DND-41 (cell line): Measurements from ENCODE around the gene MRPS14.

Experiments used
- ATAC-seq: fragments of 200-7000 bp; cut with Tn5 transposase; 3 replicates; pipeline ENCODE4 v1.9.1; 2021; ENCODE audit warnings: low read depth; ENCODE audit not compliant: insufficient read depth
- DNase-seq: peaks from one replicate; pipeline ENCODE4 v3.0.0-alpha.2; 2020
- H2AFZ ChIP-seq: 2 replicates; pipeline ENCODE4 v1.6.0; 2012; ENCODE audit warnings: low read depth, low read length
- H3K27ac ChIP-seq: 2 replicates; pipeline ENCODE4 v1.5.1; 2012; ENCODE audit warnings: low read length, inconsistent platforms
- H3K27me3 ChIP-seq: fragments of 200-600 bp; sonication (generic); 2 replicates; pipeline ENCODE4 v1.6.0; 2012; ENCODE audit warnings: low read length, mild to moderate bottlenecking, inconsistent platforms; ENCODE audit not compliant: insufficient read depth, poor library complexity
- H3K36me3 ChIP-seq: 2 replicates; pipeline ENCODE4 v1.5.1; 2012; ENCODE audit warnings: low read length, inconsistent platforms; ENCODE audit not compliant: insufficient read depth
- H3K4me1 ChIP-seq: 2 replicates; pipeline ENCODE4 v1.5.1; 2012; ENCODE audit warnings: mild to moderate bottlenecking, low read length; ENCODE audit not compliant: insufficient read depth
- H3K4me2 ChIP-seq: 2 replicates; pipeline ENCODE4 v1.6.0; 2012; ENCODE audit warnings: mild to moderate bottlenecking, moderate library complexity, low read length, inconsistent platforms; ENCODE audit not compliant: insufficient read depth
- H3K4me3 ChIP-seq, 2 experiments: fragments of 200-600 bp in 1 of 2; shearing (Covaris generic) in 1 of 2; 2 replicates each; pipeline ENCODE4 v1.5.1; 2012 to 2016; ENCODE audit warnings: inconsistent platforms in 2 of 2, low read length in 2 of 2, mild to moderate bottlenecking in 2 of 2, low read depth in 1 of 2, moderate library complexity in 1 of 2
- H3K79me2 ChIP-seq: 2 replicates; pipeline ENCODE4 v1.6.0; 2012; ENCODE audit warnings: low read length, inconsistent platforms; ENCODE audit not compliant: insufficient read depth
- H3K9ac ChIP-seq: 2 replicates; pipeline ENCODE4 v1.6.0; 2012; ENCODE audit warnings: low read depth, mild to moderate bottlenecking, inconsistent platforms, low read length, moderate library complexity
- H3K9me3 ChIP-seq: 2 replicates; pipeline ENCODE4 v1.5.1; 2012; ENCODE audit warnings: low read length, moderate library complexity, mild to moderate bottlenecking, inconsistent platforms; ENCODE audit not compliant: insufficient read depth, severe bottlenecking
- H4K20me1 ChIP-seq: 2 replicates; pipeline ENCODE4 v1.6.0; 2012; ENCODE audit warnings: low read length; ENCODE audit not compliant: insufficient read depth
- CTCF ChIP-seq: IDR thresholded peaks from 2 replicates; pipeline ENCODE4 v1.5.1; 2012; ENCODE audit warnings: borderline replicate concordance, low read length, moderate library complexity, mild to moderate bottlenecking; ENCODE audit not compliant: poor library complexity, severe bottlenecking; ENCODE audit errors: extremely low read depth
- EZH2 ChIP-seq: IDR thresholded peaks from 3 replicates; pipeline ENCODE4 v1.6.1; 2012; ENCODE audit warnings: borderline replicate concordance, low read depth, mild to moderate bottlenecking, moderate library complexity, low read length, inconsistent platforms; ENCODE audit not compliant: severe bottlenecking

The MRPS14 gene

GRCh38 chr1:174965362-174966007 lies 57.7 kb downstream of the MRPS14 start:
- H3K9ac ChIP-seq = peak overlapping the region; percentile 48
- peak overlapping the region; percentile 12; the same call in 1 of the 2 replicates for H2AFZ ChIP-seq
- TF ChIP-seq CTCF = no peak
- no peak for TF ChIP-seq EZH2
- no peak for ATAC-seq
- DNase-seq = no peak
- H3K36me3 ChIP-seq = no peaks in the 10 kb centered on the region
- no peaks in the 10 kb centered on the region for H3K79me2 ChIP-seq
- no peaks in the 10 kb centered on the region for H3K27me3 ChIP-seq
- peak overlapping the region in 1 of 2 experiments; percentile 48; a peak in 2 of 4 replicates for H3K4me3 ChIP-seq
- H4K20me1 ChIP-seq = no peaks in the 10 kb centered on the region
- peaks cover 78% of the 10 kb centered on the region for H3K4me1 ChIP-seq
- peak overlapping the region; percentile 84 for H3K27ac ChIP-seq
- H3K9me3 ChIP-seq = no peaks in the 10 kb centered on the region
- H3K4me2 ChIP-seq = peak overlapping the region; percentile 53

GRCh38 chr1:174964972-174965361 lies 58.3 kb downstream of the MRPS14 start:
- Histone ChIP-seq H2AFZ (peak overlapping the region; percentile 12), H3K4me2 (peak overlapping the region; percentile 53), H3K27ac (peak overlapping the region; percentile 84), H3K79me2 (no peaks in the 10 kb centered on the region), H3K9me3 (no peaks in the 10 kb centered on the region), H3K9ac (peak overlapping the region; percentile 48), H3K4me3 (peak overlapping the region in 1 of 2 experiments; percentile 48; a peak in 2 of 4 replicates), H4K20me1 (no peaks in the 10 kb centered on the region), H3K27me3 (no peaks in the 10 kb centered on the region), H3K4me1 (peaks cover 73% of the 10 kb centered on the region), H3K36me3 (no peaks in the 10 kb centered on the region)
- DNase-seq (no peak), ATAC-seq (0 out of 3 replicates have a peak, but pooled peaks have one; percentile 3)
- TF ChIP-seq CTCF = peak; percentile 27
- TF ChIP-seq EZH2 = no peak

- Histone ChIP-seq H3K4me3 (peak overlapping the region in 1 of 2 experiments; percentile 48; a peak in 1 of 4 replicates), H3K36me3 (no peaks in the 10 kb centered on the region), H3K4me2 (peak overlapping the region; percentile 53), H3K4me1 (peaks cover 67% of the 10 kb centered on the region), H4K20me1 (no peaks in the 10 kb centered on the region), H3K9ac (peak overlapping the region; percentile 48), H3K27ac (peak overlapping the region; percentile 84), H3K27me3 (no peaks in the 10 kb centered on the region), H2AFZ (peak overlapping the region; percentile 21), H3K9me3 (no peaks in the 10 kb centered on the region), H3K79me2 (no peaks in the 10 kb centered on the region)
- peak; percentile 64 for ATAC-seq
- TF ChIP-seq CTCF (no peak), EZH2 (no peak)
- no peak for DNase-seq
Measured at GRCh38 chr1:174964261-174964971, 58.8 kb downstream of the MRPS14 start.
